ENCODE data around the gene SNPH.
A peak's percentile ranks its signal among the peaks of the same experiment; 100 is the strongest.

SNPH gene

GRCh38 chr20:1325173-1326030 lies 59.3 kb downstream of the SNPH start:
- DNase-seq: peak; percentile 98

- no peak for DNase-seq
Observed at GRCh38 chr20:1326031-1326930, 60.2 kb downstream of the SNPH start.

- DNase-seq: no peak
Observed at GRCh38 chr20:1327241-1327653, 61.2 kb downstream of the SNPH start.

- DNase-seq: no peak
Observed at GRCh38 chr20:1327827-1328679, 62.0 kb downstream of the SNPH start.

GRCh38 chr20:1328680-1329330 lies 62.7 kb downstream of the SNPH start, which contains the start of gene SDCBP2:
TSS of gene SDCBP2 (minus strand) at chr20:1329139. CDS start at chr20:1320416, 8,723 bp downstream.
- DNase-seq: no peak

GRCh38 chr20:1330075-1330830 lies 64.2 kb downstream of the SNPH start:
- DNase-seq: no peak

- no peak for DNase-seq
Observed at GRCh38 chr20:1331101-1331500, 65.0 kb downstream of the SNPH start.

GRCh38 chr20:1331801-1332453 lies 65.8 kb downstream of the SNPH start:
- DNase-seq: no peak

- DNase-seq: no peak
Observed at GRCh38 chr20:1332749-1333300, 66.7 kb downstream of the SNPH start.

- DNase-seq: no peak
Observed at GRCh38 chr20:1333462-1334369, 67.6 kb downstream of the SNPH start.

- DNase-seq: no peak
Observed at GRCh38 chr20:1334370-1334731, 68.3 kb downstream of the SNPH start.

GRCh38 chr20:1334761-1335160 lies 68.7 kb downstream of the SNPH start:
- peak; percentile 25 for DNase-seq

GRCh38 chr20:1335961-1336698 lies 70.0 kb downstream of the SNPH start:
- no peak for DNase-seq

GRCh38 chr20:1336699-1337367 lies 70.7 kb downstream of the SNPH start:
- DNase-seq: no peak

GRCh38 chr20:1337441-1337840 lies 71.3 kb downstream of the SNPH start:
- DNase-seq: no peak

- DNase-seq: no peak
Observed at GRCh38 chr20:1338096-1338495, 72.0 kb downstream of the SNPH start.

- DNase-seq: no peak
Observed at GRCh38 chr20:1338801-1339200, 72.7 kb downstream of the SNPH start.
